Measurements from ENCODE around the gene BMP4.

DNA sequence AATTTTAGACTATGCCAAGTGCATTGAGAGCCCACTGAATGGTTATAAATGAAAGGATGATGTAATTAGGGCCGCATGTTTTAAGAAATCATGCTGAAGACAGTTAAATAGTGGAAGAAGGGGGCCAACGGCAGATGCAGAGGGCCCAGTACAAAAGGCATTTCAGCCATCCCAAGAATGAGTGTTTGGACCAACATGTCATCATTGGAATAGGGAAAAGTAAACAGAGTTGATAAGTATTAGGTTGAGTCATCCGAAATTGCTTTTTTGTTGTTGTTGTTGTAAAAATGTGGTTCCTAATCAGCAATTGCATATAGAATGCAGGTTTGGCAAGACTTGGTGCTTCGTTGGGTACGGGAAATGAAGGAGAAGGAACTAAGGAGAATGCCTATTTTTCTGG is 29.5 kb downstream of the BMP4 start:
- TF ChIP-seq CTCF (IDR thresholded peaks at IDR 0.05) = no peak
- TF ChIP-seq POLR2A (IDR thresholded peaks at IDR 0.05) = no peak
- no peak for TF ChIP-seq POLR2AphosphoS5 (IDR thresholded peaks at IDR 0.05; ENCODE audit: insufficient read depth in 1 of 2, low read depth in 1 of 2)

All from vagina (tissue), 2 donors.